Hematopoietic multipotent progenitor cell treated with erythropoietin and hydrocortisone succinate and interleukin-3 and kit ligand, for 8 days (in vitro differentiated cells): Measurements from ENCODE around the gene PPT1.

Experiments used
- DNase-seq: peaks from one replicate; pipeline ENCODE4 v3.0.0-alpha.2; 2015

The PPT1 gene

GRCh38 chr1:40096977-40097782 lies at the start of gene PPT1:
Gene PPT1 (minus strand): TSS chr1:40097252. CDS start chr1:40097238, 14 bp downstream.
- DNase-seq = peak; percentile 77

DNA sequence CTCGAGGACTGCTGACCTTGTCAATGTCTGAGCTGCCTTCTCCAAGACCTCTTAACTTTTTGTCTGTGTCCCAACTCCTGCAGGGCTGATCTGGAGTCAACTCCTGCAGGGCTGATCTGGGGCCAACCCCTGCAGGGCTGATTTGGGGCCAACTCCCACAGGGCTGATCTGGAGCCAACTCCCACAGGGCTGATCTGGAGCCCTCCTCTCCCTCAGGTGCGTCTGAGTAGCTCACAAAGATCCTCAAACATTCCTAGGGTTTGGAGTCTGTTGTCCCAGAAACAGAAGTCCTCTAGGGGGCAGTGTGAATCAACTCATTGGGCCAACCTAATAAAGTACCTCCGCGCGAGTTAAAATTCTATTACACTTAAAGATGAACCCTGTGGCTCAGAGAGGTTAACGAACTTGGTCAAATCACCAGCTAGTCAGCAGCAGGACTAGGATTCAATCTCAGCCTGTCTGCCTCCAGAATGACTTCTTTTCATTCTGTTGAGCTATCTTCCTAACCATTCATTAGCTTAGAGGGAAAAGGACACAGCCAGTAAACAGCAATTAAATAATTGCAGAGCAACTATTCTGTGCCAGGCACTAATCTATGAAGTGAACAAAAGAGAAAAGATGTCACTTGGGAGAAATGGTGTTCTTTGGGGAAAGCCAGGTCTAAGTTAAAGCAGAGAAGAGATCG lies 47.0 kb upstream of the PPT1 start:
- DNase-seq = peak; percentile 80

GRCh38 chr1:40141878-40142535 lies 45.0 kb upstream of the PPT1 start:
- DNase-seq = no peak

GRCh38 chr1:40140211-40140973 lies 43.3 kb upstream of the PPT1 start:
- DNase-seq = no peak

DNA sequence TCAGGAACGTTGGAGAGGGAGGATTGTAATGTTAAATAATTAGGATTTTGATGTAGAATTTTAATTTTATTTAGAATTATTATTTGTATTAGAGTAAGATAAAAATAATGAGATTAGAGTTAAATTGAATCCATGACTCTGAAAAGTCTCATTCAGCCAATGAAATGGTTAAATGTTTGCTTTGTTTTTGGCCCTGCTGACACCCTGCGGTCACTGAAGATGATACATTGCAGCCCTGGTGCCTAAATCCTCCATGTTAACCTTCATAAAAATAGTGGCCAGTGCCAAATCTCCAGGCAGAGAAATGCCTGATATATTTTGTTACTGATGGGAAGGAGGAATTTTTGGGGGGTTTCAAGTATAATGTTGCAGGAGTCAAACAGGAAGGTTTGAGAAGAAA lies 36.8 kb upstream of the PPT1 start:
- no peak for DNase-seq

DNA sequence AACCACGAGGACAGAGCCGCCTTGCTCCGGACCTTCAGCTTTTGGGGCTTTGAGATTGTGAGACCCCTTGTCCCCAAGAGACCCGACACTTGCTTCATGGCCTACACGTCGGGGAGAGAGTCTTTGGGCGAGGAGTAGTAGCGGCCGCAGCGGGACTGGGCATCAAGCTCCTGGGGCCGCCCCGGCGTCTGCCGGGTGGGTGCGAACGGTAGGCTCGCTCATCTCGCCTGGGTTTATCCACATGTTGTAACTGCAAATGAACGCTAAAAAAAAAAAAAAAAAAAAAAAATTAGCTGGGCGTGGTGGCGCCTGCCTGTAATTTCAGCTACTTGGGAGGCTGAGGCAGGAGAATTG lies 36.2 kb upstream of the PPT1 start:
- no peak for DNase-seq

DNA sequence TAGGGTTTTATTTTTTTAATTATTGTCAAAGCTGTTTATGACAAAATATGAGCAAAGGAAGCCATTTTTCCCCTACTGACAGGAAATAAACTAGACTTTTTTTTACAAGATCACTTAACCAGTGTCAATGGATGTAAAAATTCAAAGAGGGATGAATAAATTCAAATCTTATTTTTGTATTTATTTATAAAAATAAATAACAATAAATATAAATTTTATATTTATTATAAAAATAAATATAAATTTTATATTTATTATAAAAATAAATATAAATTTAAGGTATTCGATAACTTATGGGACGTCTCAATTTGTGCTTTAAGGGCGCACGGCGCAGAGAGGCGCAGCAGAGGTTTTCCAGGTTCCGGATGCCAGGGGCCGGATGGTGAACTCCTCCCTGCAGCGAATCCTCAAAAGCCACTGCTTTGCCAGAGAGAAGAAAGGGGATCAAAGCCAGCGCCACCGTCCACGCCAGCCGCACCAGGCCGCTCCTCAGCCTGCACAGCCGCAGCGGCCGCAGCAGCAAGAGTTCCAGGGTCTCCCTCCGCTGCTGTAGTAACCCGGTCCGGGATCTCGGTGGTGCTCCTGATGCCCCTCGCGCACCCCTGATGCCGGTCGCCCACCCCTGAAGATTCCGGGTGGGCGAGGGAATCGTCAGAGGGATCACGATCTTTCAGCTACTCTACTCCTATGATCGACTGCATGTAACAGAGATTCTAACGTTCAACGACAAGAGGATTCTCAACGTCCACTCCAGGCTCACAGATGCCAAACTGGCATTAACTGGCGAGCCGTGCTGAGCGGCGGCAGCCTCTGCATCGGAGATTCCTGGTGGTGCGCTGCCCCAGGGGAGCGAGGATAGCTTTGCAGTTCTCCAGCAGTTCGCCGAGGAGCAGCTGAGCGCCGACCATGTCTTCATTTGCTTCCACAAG lies 35.6 kb upstream of the PPT1 start:
- no peak for DNase-seq

DNA sequence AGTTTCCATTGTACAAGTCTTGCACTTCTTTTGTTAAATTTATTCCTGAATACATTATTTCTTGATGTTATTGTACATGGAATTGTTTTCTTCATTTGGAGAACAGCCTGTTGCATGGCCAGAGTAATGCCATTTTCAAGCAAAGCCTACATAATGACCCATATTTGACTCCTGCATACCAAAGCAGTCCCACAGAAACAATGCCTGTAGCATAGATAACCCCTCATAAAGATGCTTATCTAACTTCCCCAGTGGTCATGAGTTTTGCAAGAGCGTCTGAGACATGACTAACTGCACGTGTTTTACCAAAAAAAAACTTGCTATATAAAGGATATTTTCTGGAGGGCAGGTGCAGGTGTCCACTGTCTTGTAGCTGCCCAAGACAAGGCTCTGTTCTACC lies 33.8 kb upstream of the PPT1 start:
- DNase-seq = peak; percentile 56

DNA sequence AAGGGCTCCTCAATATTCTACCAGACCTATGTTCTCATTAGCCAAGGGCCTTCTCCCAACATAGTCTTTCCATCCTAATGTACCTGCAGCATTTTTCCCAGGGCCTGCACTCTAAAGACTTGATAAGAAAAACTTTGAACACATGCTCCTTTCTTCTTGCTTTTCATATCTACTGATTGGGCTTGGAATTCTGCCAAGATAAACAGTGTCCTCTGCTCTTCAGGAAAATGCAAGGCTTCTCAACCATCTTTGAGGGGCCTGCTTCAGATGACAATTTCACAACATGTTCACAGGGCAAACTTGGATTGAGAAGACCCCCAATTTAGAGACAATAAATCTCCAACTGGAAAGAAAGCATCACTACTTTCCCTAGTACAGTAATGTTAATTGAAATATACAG lies 25.8 kb upstream of the PPT1 start:
- peak; percentile 60 for DNase-seq

DNA sequence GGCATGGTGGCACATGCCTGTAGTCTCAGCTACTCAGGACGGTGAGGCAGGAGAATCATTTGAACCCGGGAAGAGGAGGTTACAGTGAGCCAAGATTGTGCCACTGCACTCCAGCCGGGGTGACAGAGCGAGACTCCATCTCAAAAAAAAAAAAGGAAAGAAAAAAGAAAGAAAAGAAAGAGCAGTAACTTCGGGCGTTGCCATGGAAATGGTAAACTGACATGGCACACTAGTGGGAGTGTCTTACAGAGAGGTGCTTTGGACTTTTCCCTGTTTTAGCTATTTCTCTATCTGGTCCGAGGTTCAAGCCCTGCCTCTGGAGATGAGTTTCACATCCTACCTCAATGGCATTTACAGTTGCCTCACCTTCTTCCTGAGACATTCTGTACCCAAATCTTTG lies 23.1 kb upstream of the PPT1 start:
- DNase-seq = no peak

DNA sequence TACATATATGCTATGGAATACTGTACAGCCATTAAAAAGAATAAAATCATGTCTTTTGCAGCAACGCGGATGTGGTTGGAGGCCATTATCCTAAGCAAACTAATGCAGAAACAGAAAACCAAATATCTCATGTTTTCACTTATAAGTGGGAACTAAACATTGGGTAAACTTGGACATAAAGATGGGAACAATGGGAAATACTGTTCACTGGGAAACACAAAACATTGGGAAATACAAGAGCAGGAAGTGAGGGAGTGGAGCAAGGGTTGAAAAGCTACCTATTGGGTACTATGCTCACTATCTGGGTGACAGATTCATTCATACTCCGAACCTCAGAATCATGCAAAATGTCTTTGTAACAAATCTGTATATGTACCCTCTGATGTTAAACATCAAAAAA lies 17.3 kb upstream of the PPT1 start:
- no peak for DNase-seq

DNA sequence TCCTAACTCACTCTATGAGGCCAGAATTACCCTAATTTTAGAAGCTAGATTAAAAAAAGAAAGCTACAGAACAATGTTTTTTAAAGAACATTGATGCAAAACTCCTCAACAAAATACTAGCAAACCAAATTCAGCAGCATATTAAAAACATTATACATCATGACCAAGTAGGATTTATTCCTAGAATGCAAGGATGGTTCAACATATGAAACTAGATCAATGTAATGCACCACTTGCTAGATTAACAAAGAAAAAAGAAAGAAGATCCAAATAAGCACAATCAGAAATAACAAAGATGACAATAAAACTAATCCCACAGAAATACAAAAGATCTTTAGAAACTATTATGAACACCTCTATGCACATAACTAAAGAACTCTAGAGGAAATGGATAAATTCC lies 13.3 kb upstream of the PPT1 start:
- no peak for DNase-seq

- no peak for DNase-seq
Observed at GRCh38 chr1:40107290-40107959, 10.4 kb upstream of the PPT1 start.

DNA sequence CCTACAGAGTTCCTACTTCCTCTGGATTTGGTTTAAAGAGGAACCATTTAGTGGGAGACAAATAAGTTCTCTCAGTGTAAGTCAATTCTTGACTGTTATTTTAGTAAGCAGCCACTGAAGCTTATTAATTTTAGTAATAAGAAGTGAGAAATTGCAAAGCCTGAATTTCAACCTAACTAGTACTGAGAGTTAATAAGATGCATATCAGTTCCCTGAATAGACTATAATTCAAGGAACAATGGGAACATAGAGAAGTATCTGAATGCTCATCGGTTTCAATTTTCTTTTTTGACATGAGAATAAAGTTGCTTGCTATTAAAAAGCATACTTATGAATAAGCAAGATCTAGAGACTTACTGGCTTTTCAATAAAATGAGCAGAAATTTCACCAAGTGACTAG lies 8.0 kb upstream of the PPT1 start:
- no peak for DNase-seq

- DNase-seq = no peak
Observed at GRCh38 chr1:40102896-40103295, 5.8 kb upstream of the PPT1 start.

DNA sequence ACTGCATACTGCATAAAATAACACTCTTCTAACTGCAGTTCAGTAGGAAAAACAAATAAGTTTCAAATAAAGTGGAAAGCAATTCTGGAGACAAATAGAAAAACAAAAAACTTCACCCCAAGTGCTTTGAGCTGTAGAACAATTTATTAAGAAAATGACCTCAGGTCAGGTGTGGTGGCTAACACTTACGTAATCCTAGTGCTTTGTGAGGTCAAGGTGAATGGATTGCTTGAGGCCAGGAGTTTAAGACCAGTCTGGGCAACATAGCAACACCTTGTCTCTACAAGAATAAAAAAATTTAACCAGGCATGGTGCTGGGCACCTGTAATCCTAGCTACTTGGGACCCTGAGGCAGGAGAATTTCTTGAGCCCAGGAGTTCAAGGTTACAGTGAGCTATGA lies 5.0 kb upstream of the PPT1 start:
- DNase-seq = no peak

- no peak for DNase-seq
Observed at GRCh38 chr1:40096646-40096976, 441 bp downstream of the PPT1 start.

- no peak for DNase-seq
Observed at GRCh38 chr1:40095806-40096205, 1.2 kb downstream of the PPT1 start.

DNA sequence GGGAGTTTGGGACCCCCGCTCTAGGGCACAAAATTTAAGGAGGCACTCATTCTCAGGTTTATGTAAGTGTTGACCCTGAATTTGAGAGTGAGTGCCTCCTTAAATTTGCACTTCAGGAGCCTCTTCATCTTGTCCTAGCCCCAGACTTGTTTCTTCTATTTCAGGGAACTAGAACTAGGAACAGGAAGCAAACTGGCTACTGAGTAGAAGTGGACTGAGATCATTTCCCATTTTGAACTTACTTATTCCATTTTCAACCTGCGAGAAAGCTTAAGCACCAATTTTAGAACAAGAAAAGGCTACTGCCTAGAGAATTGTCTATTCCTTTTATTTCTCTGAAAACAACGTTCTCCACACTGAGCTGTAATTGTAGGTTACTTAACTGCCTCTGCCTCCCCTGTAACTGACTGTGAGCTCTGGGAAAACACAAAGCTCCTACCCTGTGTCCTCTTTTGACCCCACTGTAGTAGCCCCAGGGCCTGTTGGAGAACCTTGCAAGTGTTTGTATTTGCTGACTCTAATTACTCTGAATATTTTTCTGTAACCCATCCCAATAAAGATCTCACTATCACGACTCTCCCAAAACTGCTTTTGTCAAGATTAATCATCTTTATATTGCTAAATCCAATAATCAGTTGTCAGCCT lies 2.5 kb downstream of the PPT1 start:
- DNase-seq = no peak

DNA sequence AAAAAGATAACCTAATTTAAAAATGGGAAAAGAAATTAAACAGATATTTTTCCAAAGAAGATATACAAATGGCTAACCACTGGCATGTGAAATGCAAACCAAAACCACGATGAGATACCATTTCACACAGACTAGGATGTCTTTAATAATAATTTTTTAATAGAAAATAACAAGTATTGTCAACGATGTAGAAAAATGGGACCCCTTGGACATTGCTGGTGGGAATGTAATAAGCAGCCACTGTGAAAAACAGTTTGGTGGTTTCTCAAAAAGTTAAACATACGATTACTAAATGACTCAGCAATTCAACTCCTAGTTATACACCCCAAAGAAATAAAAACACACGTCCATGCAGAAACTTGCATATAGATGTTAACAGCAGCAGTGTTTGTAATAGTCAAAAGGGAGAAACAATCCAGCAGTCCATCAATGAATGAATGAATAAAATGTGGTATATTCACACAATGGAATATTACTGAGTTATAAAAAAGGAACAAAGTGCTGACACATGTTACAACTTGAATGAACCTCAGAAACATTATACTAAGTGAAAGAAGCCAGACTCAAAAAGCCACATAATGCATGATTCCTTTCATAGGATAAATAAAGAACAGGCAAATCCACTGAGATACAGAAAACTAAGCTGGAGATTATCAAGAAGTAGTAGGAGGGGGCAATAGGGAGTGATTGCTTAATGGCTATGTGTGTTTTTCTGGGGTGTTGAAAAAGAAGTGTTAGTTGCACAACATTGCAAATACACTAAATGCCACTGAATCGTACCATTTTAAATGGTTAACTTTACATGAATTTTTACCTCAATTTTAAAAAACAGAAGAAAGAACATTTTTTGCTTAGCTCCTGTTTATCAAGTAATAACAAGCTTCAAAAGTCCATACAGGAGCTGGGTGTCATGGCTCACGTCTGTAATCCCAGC lies 4.1 kb downstream of the PPT1 start:
- DNase-seq = no peak
